ENCODE data around the gene SLC25A22.

Gene SLC25A22

DNA sequence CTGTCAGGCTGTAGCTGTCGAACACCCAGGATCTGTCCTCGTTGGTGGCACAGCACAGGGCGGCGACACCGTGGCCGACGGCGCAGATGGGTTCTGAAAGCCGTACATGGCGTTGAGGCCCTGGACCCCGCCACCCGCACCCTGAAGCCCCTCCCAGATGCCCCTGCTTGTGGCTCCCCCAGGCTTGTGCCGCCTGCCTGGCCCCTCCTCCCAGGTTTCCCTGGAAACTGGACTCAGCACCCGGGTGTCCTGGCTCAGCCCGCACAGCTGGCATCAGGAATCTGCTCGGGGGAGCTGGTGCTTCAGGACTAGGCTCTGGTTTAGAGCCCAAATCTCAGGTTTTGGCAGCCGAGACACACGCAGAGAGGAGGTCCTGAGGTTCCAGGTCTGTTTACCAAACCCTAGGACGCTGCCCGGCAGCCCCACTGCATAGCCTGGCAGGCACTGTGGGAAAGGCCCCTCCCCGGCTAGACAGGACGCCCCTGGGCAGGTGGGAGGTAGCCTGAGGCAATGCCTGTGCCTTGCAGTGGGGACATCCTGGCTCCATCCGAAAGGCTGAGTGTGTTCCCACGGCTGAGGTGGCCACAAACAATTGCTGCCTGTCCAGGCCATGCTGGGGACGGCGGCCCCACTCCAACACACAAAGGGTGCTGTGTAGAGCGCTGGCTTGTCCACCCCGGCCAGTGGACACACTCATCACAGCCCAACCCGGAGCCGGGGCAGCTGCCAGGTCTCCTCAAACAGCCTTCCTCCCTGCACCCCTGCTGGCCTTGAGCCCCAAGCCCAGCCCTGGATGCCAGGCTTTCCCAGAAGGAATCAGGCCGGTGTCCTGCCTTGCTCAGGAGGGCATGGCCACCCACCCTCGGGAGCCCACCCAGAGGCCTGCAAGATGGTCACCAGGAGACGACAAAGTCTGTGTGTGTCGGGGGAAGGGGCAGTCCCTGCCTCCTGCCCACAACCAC lies 25.4 kb downstream of the SLC25A22 start:
- no peaks in the 10 kb centered on the region for H3F3A ChIP-seq (ENCODE audit: insufficient read depth, low read length)
- H3K9me3 ChIP-seq (ENCODE audit: low read length) = no peaks in the 10 kb centered on the region
- no peak overlapping the region for H3K27ac ChIP-seq (ENCODE audit: low read depth, low read length, poor library complexity, severe bottlenecking)
- H3K9me2 ChIP-seq (ENCODE audit: low read depth, low read length) = no peaks in the 10 kb centered on the region
- H3K4me2 ChIP-seq (ENCODE audit: low read length) = no peak overlapping the region
- no peak overlapping the region for H3K4me3 ChIP-seq (ENCODE audit: low read depth, low read length, poor library complexity, severe bottlenecking)
- TF ChIP-seq EZH2 (IDR thresholded peaks at IDR 0.05; ENCODE audit: borderline replicate concordance, low read length) = no peak
- TF ChIP-seq, protein P1, sequence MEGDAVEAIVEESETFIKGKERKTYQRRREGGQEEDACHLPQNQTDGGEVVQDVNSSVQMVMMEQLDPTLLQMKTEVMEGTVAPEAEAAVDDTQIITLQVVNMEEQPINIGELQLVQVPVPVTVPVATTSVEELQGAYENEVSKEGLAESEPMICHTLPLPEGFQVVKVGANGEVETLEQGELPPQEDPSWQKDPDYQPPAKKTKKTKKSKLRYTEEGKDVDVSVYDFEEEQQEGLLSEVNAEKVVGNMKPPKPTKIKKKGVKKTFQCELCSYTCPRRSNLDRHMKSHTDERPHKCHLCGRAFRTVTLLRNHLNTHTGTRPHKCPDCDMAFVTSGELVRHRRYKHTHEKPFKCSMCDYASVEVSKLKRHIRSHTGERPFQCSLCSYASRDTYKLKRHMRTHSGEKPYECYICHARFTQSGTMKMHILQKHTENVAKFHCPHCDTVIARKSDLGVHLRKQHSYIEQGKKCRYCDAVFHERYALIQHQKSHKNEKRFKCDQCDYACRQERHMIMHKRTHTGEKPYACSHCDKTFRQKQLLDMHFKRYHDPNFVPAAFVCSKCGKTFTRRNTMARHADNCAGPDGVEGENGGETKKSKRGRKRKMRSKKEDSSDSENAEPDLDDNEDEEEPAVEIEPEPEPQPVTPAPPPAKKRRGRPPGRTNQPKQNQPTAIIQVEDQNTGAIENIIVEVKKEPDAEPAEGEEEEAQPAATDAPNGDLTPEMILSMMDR (IDR thresholded peaks at IDR 0.05; ENCODE audit: low read length) = no peak
- H2AFZ ChIP-seq (ENCODE audit: low read length) = no peak overlapping the region
- H3K36me3 ChIP-seq (ENCODE audit: insufficient read depth, low read length) = peaks cover 49% of the 10 kb centered on the region
- H3K27me3 ChIP-seq (ENCODE audit: insufficient read depth, low read length) = no peaks in the 10 kb centered on the region
- peaks cover 16% of the 10 kb centered on the region for H3K4me1 ChIP-seq (ENCODE audit: insufficient read depth, low read length, severe bottlenecking)
- H3K9ac ChIP-seq (ENCODE audit: low read length) = no peak overlapping the region
- H4K20me1 ChIP-seq (ENCODE audit: insufficient read depth, low read length) = no peaks in the 10 kb centered on the region
- peaks cover 19% of the 10 kb centered on the region for H3K79me2 ChIP-seq (ENCODE audit: insufficient read depth, low read length)

DNA sequence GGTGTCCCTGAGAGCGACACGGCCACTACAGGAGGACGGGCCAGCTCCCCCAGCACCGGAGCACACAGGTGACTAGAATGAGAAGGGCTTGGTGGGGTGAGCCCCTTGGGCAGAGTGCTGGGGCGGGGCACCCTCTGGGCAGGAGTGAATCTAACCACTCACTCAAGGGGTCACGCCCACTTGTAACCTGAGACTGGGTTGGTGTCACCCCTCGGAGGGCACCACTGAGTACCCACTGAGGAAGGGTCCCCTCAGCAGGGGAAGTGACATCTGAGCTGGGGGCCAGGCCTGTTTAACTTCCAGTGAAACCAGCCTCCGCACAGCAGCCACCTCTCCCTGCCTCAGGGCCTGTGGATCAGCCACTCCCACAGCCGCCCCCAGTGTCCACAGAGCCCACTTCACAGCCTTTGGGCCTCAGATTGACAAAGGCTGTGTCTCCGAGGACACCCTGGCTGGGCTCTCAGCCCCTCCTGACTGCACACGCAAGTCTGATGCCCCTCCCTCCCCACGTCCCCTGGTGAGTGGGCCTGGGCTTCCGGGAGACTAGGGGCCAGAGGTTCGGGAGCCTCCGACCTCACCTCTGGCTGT lies 26.4 kb downstream of the SLC25A22 start:
- H3F3A ChIP-seq (ENCODE audit: insufficient read depth, low read length) = no peaks in the 10 kb centered on the region
- no peak overlapping the region for H3K4me3 ChIP-seq (ENCODE audit: low read depth, low read length, poor library complexity, severe bottlenecking)
- peaks cover 16% of the 10 kb centered on the region for H3K4me1 ChIP-seq (ENCODE audit: insufficient read depth, low read length, severe bottlenecking)
- no peak overlapping the region for H2AFZ ChIP-seq (ENCODE audit: low read length)
- TF ChIP-seq EZH2 (IDR thresholded peaks at IDR 0.05; ENCODE audit: borderline replicate concordance, low read length) = no peak
- TF ChIP-seq, protein P1 (IDR thresholded peaks at IDR 0.05; ENCODE audit: low read length) = no peak
- H3K4me2 ChIP-seq (ENCODE audit: low read length) = no peak overlapping the region
- peaks cover 58% of the 10 kb centered on the region for H3K36me3 ChIP-seq (ENCODE audit: insufficient read depth, low read length)
- no peak overlapping the region for H3K9ac ChIP-seq (ENCODE audit: low read length)
- peaks cover 19% of the 10 kb centered on the region for H3K79me2 ChIP-seq (ENCODE audit: insufficient read depth, low read length)
- no peaks in the 10 kb centered on the region for H3K9me2 ChIP-seq (ENCODE audit: low read depth, low read length)
- H3K27ac ChIP-seq (ENCODE audit: low read depth, low read length, poor library complexity, severe bottlenecking) = no peak overlapping the region
- H4K20me1 ChIP-seq (ENCODE audit: insufficient read depth, low read length) = no peaks in the 10 kb centered on the region
- H3K9me3 ChIP-seq (ENCODE audit: low read length) = no peaks in the 10 kb centered on the region
- H3K27me3 ChIP-seq (ENCODE audit: insufficient read depth, low read length) = no peaks in the 10 kb centered on the region

DNA sequence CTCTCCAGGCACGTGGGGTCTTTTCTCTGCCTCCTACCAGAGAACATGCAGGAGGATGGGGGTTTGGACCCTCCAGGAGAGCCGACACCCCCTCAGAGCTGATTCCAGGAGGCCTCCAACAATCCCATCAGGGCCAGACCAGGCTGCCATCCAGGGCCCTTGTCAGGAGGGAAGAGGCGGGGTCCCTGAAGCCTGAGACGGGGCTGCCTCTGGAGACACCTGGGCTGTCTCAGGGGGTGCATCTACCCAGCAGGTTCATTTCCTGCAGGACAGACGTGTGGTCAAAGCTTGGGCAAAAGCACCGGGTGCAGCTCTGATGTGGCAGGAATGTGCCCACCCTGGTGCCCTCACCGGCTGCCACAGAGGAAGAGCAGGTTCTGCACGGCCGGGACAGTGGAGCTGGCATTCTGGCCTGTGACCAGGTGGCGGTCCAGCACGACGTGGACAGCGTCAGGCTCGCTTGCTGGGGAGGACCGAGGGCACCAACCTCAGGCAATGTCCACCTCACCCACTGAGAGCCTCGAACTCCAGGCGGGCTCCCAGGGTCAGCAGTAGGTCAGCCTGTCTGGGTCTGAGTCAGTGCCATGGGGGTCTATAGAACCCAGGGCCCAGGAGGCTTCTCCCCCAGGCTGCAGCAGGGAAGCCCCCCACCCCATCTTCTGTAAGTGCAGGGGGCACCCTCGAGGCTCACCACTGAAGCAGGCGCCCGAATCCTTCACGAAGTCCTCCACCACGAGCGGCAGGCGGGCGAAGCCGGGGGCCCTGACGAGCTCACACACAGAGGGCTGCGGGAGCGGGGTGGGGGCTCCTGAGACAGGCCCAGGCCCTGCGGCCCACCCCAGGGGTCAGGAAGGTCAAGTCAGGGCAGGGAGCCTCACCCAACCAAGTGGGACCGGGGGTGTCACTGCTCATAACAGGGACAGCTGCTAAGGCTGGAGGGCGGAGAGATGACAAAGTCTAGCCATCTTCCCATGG lies 27.2 kb downstream of the SLC25A22 start:
- Histone ChIP-seq H3K79me2 (ENCODE audit: insufficient read depth, low read length) (peaks cover 11% of the 10 kb centered on the region), H3K27me3 (ENCODE audit: insufficient read depth, low read length) (no peaks in the 10 kb centered on the region), H2AFZ (ENCODE audit: low read length) (no peak overlapping the region), H3K4me2 (ENCODE audit: low read length) (no peak overlapping the region), H3K9me2 (ENCODE audit: low read depth, low read length) (no peaks in the 10 kb centered on the region), H3K9me3 (ENCODE audit: low read length) (no peaks in the 10 kb centered on the region), H3K27ac (ENCODE audit: low read depth, low read length, poor library complexity, severe bottlenecking) (no peak overlapping the region), H3K9ac (ENCODE audit: low read length) (no peak overlapping the region), H3F3A (ENCODE audit: insufficient read depth, low read length) (no peaks in the 10 kb centered on the region), H3K4me3 (ENCODE audit: low read depth, low read length, poor library complexity, severe bottlenecking) (no peak overlapping the region), H3K36me3 (ENCODE audit: insufficient read depth, low read length) (peaks cover 66% of the 10 kb centered on the region), H3K4me1 (ENCODE audit: insufficient read depth, low read length, severe bottlenecking) (peaks cover 11% of the 10 kb centered on the region), H4K20me1 (ENCODE audit: insufficient read depth, low read length) (no peaks in the 10 kb centered on the region)
- TF ChIP-seq EZH2 (IDR thresholded peaks at IDR 0.05; ENCODE audit: borderline replicate concordance, low read length) = no peak
- TF ChIP-seq, protein P1 (IDR thresholded peaks at IDR 0.05; ENCODE audit: low read length) = no peak
